Sigmoid colon (tissue), 4 donors: ENCODE measurements around the gene H2AZ2.

ENCODE experiments used
- EP300 ChIP-seq, 4 donors: sonication (generic); formaldehyde crosslinking; IDR thresholded peaks; one replicate each; pipeline ENCODE4 v1.6.1; 2017; ENCODE audit warnings: antibody characterized with exemption in 4 of 4
- POLR2A ChIP-seq, 2 donors: fragments of 450-650 bp; IDR thresholded peaks; one replicate each; pipeline ENCODE4 v1.6.1; 2016; ENCODE audit warnings: antibody characterized with exemption in 2 of 2, mild to moderate bottlenecking in 2 of 2, moderate library complexity in 2 of 2
- TF ChIP-seq, protein P1 (sequence below), 4 experiments: fragments of 450-650 bp in 3 of 4; fragments of 200-600 bp in 1 of 4; IDR thresholded peaks; one replicate each; pipeline ENCODE4 v1.5.1; 2016 to 2019; ENCODE audit warnings: antibody characterized with exemption in 4 of 4, mild to moderate bottlenecking in 3 of 4, moderate library complexity in 2 of 4

DNA sequence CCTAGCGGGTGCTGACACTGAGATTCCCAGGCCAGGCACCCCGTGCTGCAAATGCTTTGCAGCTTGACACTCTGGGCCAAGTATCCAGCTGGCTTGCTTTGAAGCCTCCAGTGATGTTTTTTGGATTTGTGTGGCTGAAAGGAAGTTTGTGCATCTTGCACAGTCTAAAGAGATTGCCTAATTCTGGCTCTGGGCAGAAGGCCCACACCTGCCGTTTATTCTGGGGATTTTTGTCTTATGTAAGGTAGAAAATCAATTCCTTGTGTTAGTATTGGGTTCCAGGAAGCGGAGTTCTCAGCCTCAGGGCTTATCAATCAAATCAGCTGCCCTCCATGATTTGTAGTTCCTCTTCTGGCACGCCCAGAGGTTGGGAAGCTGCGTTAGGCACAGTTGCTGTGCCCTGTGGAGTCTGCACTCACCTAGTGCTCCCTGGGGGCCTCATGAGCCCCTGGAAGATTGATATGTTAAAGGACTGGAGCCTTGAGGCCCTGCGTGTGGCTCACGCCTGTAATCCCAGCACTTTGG lies 45.9 kb upstream of the H2AZ2 start:
- no peak for TF ChIP-seq POLR2A (IDR thresholded peaks at IDR 0.05)
- TF ChIP-seq, protein P1, sequence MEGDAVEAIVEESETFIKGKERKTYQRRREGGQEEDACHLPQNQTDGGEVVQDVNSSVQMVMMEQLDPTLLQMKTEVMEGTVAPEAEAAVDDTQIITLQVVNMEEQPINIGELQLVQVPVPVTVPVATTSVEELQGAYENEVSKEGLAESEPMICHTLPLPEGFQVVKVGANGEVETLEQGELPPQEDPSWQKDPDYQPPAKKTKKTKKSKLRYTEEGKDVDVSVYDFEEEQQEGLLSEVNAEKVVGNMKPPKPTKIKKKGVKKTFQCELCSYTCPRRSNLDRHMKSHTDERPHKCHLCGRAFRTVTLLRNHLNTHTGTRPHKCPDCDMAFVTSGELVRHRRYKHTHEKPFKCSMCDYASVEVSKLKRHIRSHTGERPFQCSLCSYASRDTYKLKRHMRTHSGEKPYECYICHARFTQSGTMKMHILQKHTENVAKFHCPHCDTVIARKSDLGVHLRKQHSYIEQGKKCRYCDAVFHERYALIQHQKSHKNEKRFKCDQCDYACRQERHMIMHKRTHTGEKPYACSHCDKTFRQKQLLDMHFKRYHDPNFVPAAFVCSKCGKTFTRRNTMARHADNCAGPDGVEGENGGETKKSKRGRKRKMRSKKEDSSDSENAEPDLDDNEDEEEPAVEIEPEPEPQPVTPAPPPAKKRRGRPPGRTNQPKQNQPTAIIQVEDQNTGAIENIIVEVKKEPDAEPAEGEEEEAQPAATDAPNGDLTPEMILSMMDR (IDR thresholded peaks at IDR 0.05) = no peak
- no peak for TF ChIP-seq EP300 (IDR thresholded peaks at IDR 0.05)
